ENCODE measurements around the gene CD34. TPM values are rescaled to one million over a fixed set of nuclear protein-coding genes. Genes with fewer than 3 reads are reported as not detected.
A peak's percentile ranks its signal among the peaks of the same experiment; 100 is the strongest.

Gene CD34
- total RNA-seq, 1 experiment from 2014 or later, result 0.35 TPM

GRCh38 chr1:207922554-207922953, 11.6 kb upstream of the CD34 start:
- H3K56ac ChIP-seq (ENCODE audit: insufficient read length, low read depth, low read length), result no peak overlapping the region
- H2AFZ ChIP-seq (ENCODE audit: low read length), result no peak overlapping the region
- H3K4me2 ChIP-seq (ENCODE audit: insufficient read depth, insufficient read length, low read length), result no peak overlapping the region
- H3K14ac ChIP-seq (ENCODE audit: insufficient read depth, low read length), result no peak overlapping the region
- Mint-ChIP-seq H3K4me1 (peaks cover 29 to 31% of the 10 kb centered on the region in 2 experiments), H3K4me3 (peak overlapping the region in 1 of 2 experiments; percentile 35; a peak in 1 of 5 replicates), H3K27ac (no peak overlapping the region; a peak in 1 of 7 replicates), H3K9me3 (no peaks in the 10 kb centered on the region), H3K27me3 (ENCODE audit: low read depth) (peaks cover 15% of the 10 kb centered on the region), H3K36me3 (ENCODE audit: insufficient read depth in 1 of 3, low read depth in 3 of 3) (no peaks in the 10 kb centered on the region)
- H4K20me1 ChIP-seq (ENCODE audit: control insufficient read depth, insufficient read depth, insufficient read length), result no peaks in the 10 kb centered on the region
- no peak for DNase-seq
- no peak overlapping the region for H4K8ac ChIP-seq (replicated peaks; ENCODE audit: insufficient read length, low read depth, low read length)
- WGBS (ENCODE audit: extremely low coverage, insufficient read length, low lambda C conversion rate), result no CpG with 5 or more reads among the region's 8 CpGs
- H2BK15ac ChIP-seq (ENCODE audit: low read depth, low read length), result no peak overlapping the region
- H3K9ac ChIP-seq (ENCODE audit: extremely low read depth, insufficient read length, low read length), result no peak overlapping the region
- H2BK20ac ChIP-seq (ENCODE audit: low read depth, low read length, poor library complexity, severe bottlenecking), result no peak overlapping the region
- no peaks in the 10 kb centered on the region for H3K79me1 ChIP-seq (ENCODE audit: insufficient read depth, low read depth, low read length, poor library complexity, severe bottlenecking)
- no peak for TF ChIP-seq CTCF (conservative IDR thresholded peaks at IDR 0.05)
- no peaks in the 10 kb centered on the region for H3K9me3 ChIP-seq (ENCODE audit: control insufficient read depth, low read depth, low read length)
- no peak overlapping the region for H2BK12ac ChIP-seq (ENCODE audit: insufficient read length, low read depth, low read length)
- H3K18ac ChIP-seq (ENCODE audit: insufficient read length, low read depth, low read length), result no peak overlapping the region
- no peak overlapping the region for H2BK5ac ChIP-seq (ENCODE audit: insufficient read length, low read length)
- H2BK120ac ChIP-seq (ENCODE audit: low read depth, low read length, poor library complexity, severe bottlenecking), result no peak overlapping the region
- H4K91ac ChIP-seq (ENCODE audit: insufficient read length, low read depth, low read length), result no peak overlapping the region
- H3K79me2 ChIP-seq (ENCODE audit: insufficient read depth, low read length), result no peaks in the 10 kb centered on the region
- no peak overlapping the region for H3K27ac ChIP-seq (ENCODE audit: insufficient read length, low read depth, low read length)
- no peak overlapping the region for H4K5ac ChIP-seq (ENCODE audit: insufficient read length, low read depth, low read length)
- no peak overlapping the region for H3T11ph ChIP-seq (ENCODE audit: low read length)
- no peaks in the 10 kb centered on the region for H3K23me2 ChIP-seq (ENCODE audit: insufficient read length, low read depth, low read length, poor library complexity, severe bottlenecking)
- H2AK5ac ChIP-seq (ENCODE audit: insufficient read length, low read length), result no peak overlapping the region
- H3K4me1 ChIP-seq (ENCODE audit: insufficient read depth, low read length), result peaks cover 3% of the 10 kb centered on the region; the same call in 1 of the 2 replicates
- H3K27me3 ChIP-seq (ENCODE audit: insufficient read depth, low read length), result no peaks in the 10 kb centered on the region
- no peak overlapping the region for H3K4ac ChIP-seq (ENCODE audit: low read depth, low read length)
- H3K23ac ChIP-seq (ENCODE audit: insufficient read length, low read depth, low read length), result no peak overlapping the region

All from H9 (cell line).